Panc1 (cell line): ENCODE data around the gene MGST2.

Experiments used
- CTCF ChIP-seq: fragments of 450-650 bp; IDR thresholded peaks from 2 replicates; pipeline ENCODE4 v1.5.1; 2017; ENCODE audit warnings: mild to moderate bottlenecking
- POLR2AphosphoS5 ChIP-seq: IDR thresholded peaks from 2 replicates; pipeline ENCODE4 v1.6.1; 2012; ENCODE audit warnings: mild to moderate bottlenecking, low read depth, low read length, moderate library complexity
- REST ChIP-seq, 2 experiments: IDR thresholded peaks; 2 replicates each; pipeline ENCODE4 v1.6.1; 2011 to 2012; ENCODE audit warnings: low read depth in 2 of 2, control low read depth in 1 of 2, low read length in 1 of 2, mild to moderate bottlenecking in 1 of 2, moderate library complexity in 1 of 2; ENCODE audit not compliant: insufficient read depth in 1 of 2

GRCh38 chr4:139720806-139721205, 55.2 kb downstream of the MGST2 start:
- TF ChIP-seq CTCF (no peak), POLR2AphosphoS5 (no peak), REST (IDR thresholded peaks at IDR 0.05; ENCODE audit: insufficient read depth in 1 of 2, low read depth in 2 of 2, low read length in 1 of 2) (no peak)
